NCI-H2196 (cell line): ENCODE data around the gene SPTAN1.
A peak's percentile ranks its signal among the peaks of the same experiment; 100 is the strongest.
"Not testable (repeated sequence)": the region's sequence is repeated elsewhere in the genome, so short reads cannot be mapped to it uniquely, and the experiment has no call there.

Experiments
- DNase-seq: peaks from one replicate; lab custom pipeline; 2025; ENCODE audit not compliant: unreplicated experiment; lab: John Stamatoyannopoulos, UW

The SPTAN1 gene

DNA sequence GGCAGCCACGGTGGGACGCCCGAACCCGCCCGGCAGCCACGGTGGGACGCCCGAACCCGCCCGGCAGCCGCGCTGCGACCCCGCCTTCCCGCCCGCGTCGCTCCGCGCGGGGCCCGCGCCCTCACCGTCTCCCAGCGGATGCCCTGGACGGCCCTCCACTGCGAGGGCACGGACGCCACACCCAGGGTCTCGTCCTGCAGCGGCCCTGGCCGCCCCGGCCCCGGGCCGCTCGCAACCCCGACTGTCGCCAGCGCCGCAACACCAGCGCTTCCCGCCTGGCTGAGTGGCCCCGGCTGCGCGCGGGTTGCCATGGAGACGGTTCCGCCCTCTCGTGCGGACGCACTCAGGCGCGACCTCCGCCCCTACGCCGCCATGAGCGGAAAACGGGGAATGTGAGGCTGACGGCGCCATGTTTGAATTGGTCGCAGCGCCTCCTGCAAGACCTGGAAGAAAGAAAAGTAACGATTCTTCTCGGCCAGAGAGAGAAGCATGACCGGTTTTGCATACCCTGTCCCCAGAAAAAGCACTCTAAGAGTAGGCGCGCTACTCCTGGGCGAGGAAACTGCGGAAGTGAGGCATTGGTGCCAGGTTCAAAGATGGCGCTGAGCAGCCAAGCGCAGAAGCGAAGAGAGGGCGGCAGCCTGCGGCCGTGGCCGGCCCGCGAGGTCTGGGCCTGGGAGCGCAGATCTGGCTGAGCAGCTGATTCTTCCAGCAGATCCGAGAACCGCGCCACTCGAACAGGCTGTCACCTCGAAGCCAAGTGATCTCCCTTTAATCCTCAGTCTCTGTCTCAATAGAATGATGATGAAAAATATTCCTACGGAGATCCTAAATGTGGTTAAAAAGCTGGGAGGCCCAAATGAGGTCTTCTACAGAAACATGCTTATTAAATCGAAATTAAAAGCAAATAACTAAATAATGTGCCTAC is 104.3 kb downstream of the SPTAN1 start, which contains the start of gene DYNC2I2:
Gene DYNC2I2 (minus strand): TSS at position 432 of the 928 bp plus-strand sequence. CDS start 121 bp downstream, at position 311.
- DNase-seq, result peak; percentile 92

- no peak for DNase-seq
These were observed 104.9 kb downstream of the SPTAN1 start for GRCh38 chr9:128657344-128657704.

DNA sequence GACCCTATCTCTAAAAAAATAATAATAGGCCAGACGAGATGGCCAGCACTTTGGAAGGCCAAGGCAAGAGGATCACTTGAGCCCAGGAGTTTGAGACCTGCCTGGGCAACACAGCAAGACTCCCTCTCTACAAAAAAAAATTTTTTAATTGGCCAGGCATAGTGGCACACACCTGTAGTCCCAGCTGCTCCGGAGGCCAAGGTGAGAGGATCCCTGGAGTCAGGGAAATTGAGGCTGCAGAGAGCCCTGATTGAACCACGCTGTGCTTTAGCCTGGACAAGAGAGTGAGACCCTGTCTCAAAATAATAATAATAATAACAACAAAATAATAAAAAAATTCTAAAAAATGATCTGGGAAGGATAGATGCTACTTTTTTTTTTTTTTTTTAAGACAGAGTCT is 105.4 kb downstream of the SPTAN1 start:
- DNase-seq, result no peak

- not testable (repeated sequence) for DNase-seq
These were observed 114.1 kb downstream of the SPTAN1 start for GRCh38 chr9:128666481-128666941.

- DNase-seq, result no peak
These were observed 117.4 kb downstream of the SPTAN1 start for GRCh38 chr9:128669786-128670185.

DNA sequence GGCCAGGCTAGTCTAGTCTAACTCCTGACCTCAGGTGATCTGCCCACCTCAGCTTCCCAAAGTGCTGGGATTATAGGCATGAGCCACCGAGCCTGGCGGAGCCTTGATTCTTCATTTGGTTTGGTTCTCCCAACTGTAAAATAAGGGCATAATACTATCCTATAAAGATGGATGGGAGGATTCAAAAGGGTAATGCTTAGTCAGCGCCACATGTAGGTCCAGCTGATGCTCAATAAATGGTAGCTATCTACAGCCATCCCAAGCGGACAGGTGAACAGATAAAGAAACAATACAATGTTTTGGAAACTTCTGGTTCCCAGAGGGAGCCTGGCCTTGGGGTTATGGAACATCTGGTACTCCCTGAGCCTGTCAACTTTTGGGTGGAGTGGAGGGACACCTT is 123.0 kb downstream of the SPTAN1 start:
- no peak for DNase-seq

- DNase-seq, result no peak
These were observed 125.4 kb downstream of the SPTAN1 start for GRCh38 chr9:128677794-128678193.
